SU-DHL-6 (cell line): ENCODE measurements around the gene APOL6.
"Not testable (repeated sequence)": the region's sequence is repeated elsewhere in the genome, so short reads cannot be mapped to it uniquely, and the experiment has no call there.

Source experiments
- H2AFZ ChIP-seq: fragments of 200-600 bp; sonication (generic); 2 replicates; pipeline ENCODE4 v1.6.1; 2014; ENCODE audit warnings: low read depth, mild to moderate bottlenecking, moderate library complexity, mixed read lengths, antibody characterized with exemption, low read length; ENCODE audit not compliant: severe bottlenecking
- H3F3A ChIP-seq: fragments of 200-600 bp; shearing (Covaris generic); 2 replicates; pipeline ENCODE4 v1.6.0; 2016; ENCODE audit warnings: antibody characterized with exemption, mild to moderate bottlenecking; ENCODE audit not compliant: insufficient read depth
- H3K27ac ChIP-seq: fragments of 200-600 bp; sonication (generic); 2 replicates; pipeline ENCODE4 v1.5.1; 2016; ENCODE audit warnings: low read depth, mild to moderate bottlenecking, low read length, moderate library complexity, mixed read lengths
- H3K27me3 ChIP-seq: fragments of 200-600 bp; sonication (generic), shearing (Covaris generic); 2 replicates; pipeline ENCODE4 v1.6.0; 2014; ENCODE audit warnings: mild to moderate bottlenecking, low read length
- H3K36me3 ChIP-seq: fragments of 200-600 bp; sonication (generic); 2 replicates; pipeline ENCODE4 v1.6.1; 2014; ENCODE audit warnings: mild to moderate bottlenecking, low read length, mixed read lengths
- H3K4me2 ChIP-seq: fragments of 300-600, 200-600 bp; shearing (Covaris generic), sonication (generic); 2 replicates; pipeline ENCODE4 v1.6.0; 2014; ENCODE audit warnings: low read length, low read depth, mild to moderate bottlenecking; ENCODE audit not compliant: poor library complexity, severe bottlenecking
- H3K4me3 ChIP-seq: fragments of 200-600 bp; sonication (generic); 2 replicates; pipeline ENCODE4 v1.5.1; 2014; ENCODE audit warnings: antibody characterized with exemption, low read length, mild to moderate bottlenecking, mixed read lengths; ENCODE audit not compliant: insufficient read depth, poor library complexity, severe bottlenecking
- H3K79me2 ChIP-seq: fragments of 200-600 bp; sonication (generic); 2 replicates; pipeline ENCODE4 v1.6.1; 2014; ENCODE audit warnings: mild to moderate bottlenecking, low read length, moderate library complexity; ENCODE audit not compliant: insufficient read depth
- H3K9ac ChIP-seq: fragments of 200-600 bp; sonication (generic); 2 replicates; pipeline ENCODE4 v1.7.0; 2014; ENCODE audit warnings: mild to moderate bottlenecking, low read length
- H3K9me2 ChIP-seq: fragments of 200-600 bp; sonication (generic); replicated peaks from 2 replicates; pipeline ENCODE4 v1.6.1; 2014; ENCODE audit warnings: low read length; ENCODE audit not compliant: insufficient read depth
- H3K9me3 ChIP-seq: fragments of 200-600 bp; sonication (generic); 2 replicates; pipeline ENCODE4 v1.6.1; 2014; ENCODE audit warnings: low read length, mixed read lengths; ENCODE audit not compliant: insufficient read depth
- H4K20me1 ChIP-seq: fragments of 200-600 bp; sonication (generic); 2 replicates; pipeline ENCODE4 v1.6.1; 2014; ENCODE audit warnings: low read depth, mild to moderate bottlenecking, antibody characterized with exemption, low read length, moderate library complexity, mixed read lengths
- CTCF ChIP-seq: fragments of 200-600 bp; sonication (generic); IDR thresholded peaks from one replicate; pipeline ENCODE4 v1.5.1; 2017; ENCODE audit warnings: antibody characterized with exemption, mild to moderate bottlenecking, low read length, moderate library complexity; ENCODE audit not compliant: insufficient read depth, poor library complexity, severe bottlenecking
- EZH2phosphoT487 ChIP-seq: fragments of 200-600 bp; sonication (generic), shearing (Covaris generic); conservative IDR thresholded peaks from 2 replicates; pipeline ENCODE4 v1.6.1; 2018; ENCODE audit warnings: mild to moderate bottlenecking, antibody characterized with exemption, low read length, moderate library complexity, mixed read lengths

APOL6 gene

DNA sequence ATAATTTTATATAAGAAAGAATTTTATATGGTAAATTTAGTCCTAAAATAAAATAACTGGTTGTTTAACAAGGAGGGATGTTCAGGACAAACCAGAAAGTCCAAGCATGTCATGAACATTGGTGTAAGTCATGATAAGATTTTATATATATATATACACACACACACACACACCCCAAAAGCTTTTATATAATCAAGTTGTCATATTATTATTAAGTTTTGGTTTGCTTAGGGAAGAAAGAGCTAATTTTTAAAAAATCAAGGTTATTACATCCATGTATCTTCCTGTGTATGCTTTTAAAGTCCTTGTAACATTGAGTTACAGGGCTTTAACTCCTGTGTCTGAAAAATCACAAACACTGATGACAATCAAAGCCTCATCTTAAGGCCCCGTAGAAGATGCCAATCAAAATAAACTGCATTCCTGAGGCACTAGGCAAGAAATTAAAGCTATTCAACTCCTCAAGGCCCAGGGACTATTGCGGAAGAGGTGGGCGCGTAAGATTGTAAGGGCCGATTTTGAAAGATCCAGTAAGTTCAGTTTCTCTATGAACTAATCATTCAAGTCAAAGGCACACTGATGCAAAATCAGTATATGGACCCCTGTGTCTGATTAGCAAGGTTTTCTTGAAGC is 16.8 kb downstream of the APOL6 start:
- H3K27ac ChIP-seq: no peak overlapping the region
- peaks cover 32% of the 10 kb centered on the region for H3F3A ChIP-seq
- TF ChIP-seq CTCF: no peak
- TF ChIP-seq EZH2phosphoT487: no peak
- H3K9me3 ChIP-seq: peaks cover 25% of the 10 kb centered on the region; the same call in 1 of the 2 replicates
- peaks cover 14% of the 10 kb centered on the region for H3K36me3 ChIP-seq
- no peaks in the 10 kb centered on the region for H4K20me1 ChIP-seq
- H2AFZ ChIP-seq: no peak overlapping the region
- H3K4me2 ChIP-seq: no peak overlapping the region
- H3K27me3 ChIP-seq: no peaks in the 10 kb centered on the region
- no peak overlapping the region for H3K9ac ChIP-seq
- H3K4me3 ChIP-seq: no peak overlapping the region
- H3K9me2 ChIP-seq: no peaks in the 10 kb centered on the region
- no peaks in the 10 kb centered on the region for H3K79me2 ChIP-seq

- H3K79me2 ChIP-seq, H4K20me1 ChIP-seq, H3K27ac ChIP-seq, H3K9ac ChIP-seq, H3K4me2 ChIP-seq, H3K4me3 ChIP-seq, H2AFZ ChIP-seq, H3K9me2 ChIP-seq, H3K27me3 ChIP-seq: not testable (repeated sequence)
- H3K36me3 ChIP-seq: peaks cover 14% of the 10 kb centered on the region
- peaks cover 25% of the 10 kb centered on the region; the same call in 1 of the 2 replicates for H3K9me3 ChIP-seq
- H3F3A ChIP-seq: peaks cover 17% of the 10 kb centered on the region
These were observed 18.5 kb downstream of the APOL6 start for GRCh38 chr22:35666699-35667098.

GRCh38 chr22:35674335-35674734 is 26.1 kb downstream of the APOL6 start:
- peaks cover 18% of the 10 kb centered on the region; the same call in 1 of the 2 replicates for H3K9me3 ChIP-seq
- H3F3A ChIP-seq: peaks cover 3% of the 10 kb centered on the region; the same call in 1 of the 2 replicates
- H3K79me2 ChIP-seq: no peaks in the 10 kb centered on the region
- H3K9me2 ChIP-seq: no peaks in the 10 kb centered on the region
- no peak overlapping the region for H3K9ac ChIP-seq
- no peak overlapping the region for H3K4me3 ChIP-seq
- no peak overlapping the region for H2AFZ ChIP-seq
- no peak for TF ChIP-seq CTCF
- TF ChIP-seq EZH2phosphoT487: no peak
- no peaks in the 10 kb centered on the region for H3K27me3 ChIP-seq
- H3K4me2 ChIP-seq: no peak overlapping the region
- H3K27ac ChIP-seq: no peak overlapping the region
- H4K20me1 ChIP-seq: no peaks in the 10 kb centered on the region
- H3K36me3 ChIP-seq: no peaks in the 10 kb centered on the region

DNA sequence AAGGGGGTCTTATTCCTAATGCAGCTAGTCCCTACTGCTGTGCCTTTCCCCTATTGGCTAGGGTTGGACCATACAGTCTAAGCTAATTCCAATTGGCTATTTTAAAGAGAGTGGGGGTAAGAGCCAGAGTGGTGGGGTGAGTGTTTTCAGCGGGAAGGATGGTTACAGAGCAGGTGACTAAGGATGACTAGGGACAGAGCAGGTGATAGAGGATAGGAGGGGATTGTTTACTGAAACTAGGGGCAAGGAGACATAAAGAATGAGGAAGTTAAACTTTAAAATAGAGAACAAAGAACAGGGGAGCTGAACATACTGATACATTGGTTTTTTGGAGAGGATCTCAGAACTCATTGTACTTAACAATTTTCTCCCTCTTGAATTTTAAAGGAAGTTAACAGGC is 27.8 kb downstream of the APOL6 start:
- H3K27me3 ChIP-seq, H3F3A ChIP-seq, H3K4me2 ChIP-seq, H3K36me3 ChIP-seq, H3K9ac ChIP-seq, H3K4me3 ChIP-seq, H3K79me2 ChIP-seq, H2AFZ ChIP-seq, H4K20me1 ChIP-seq, H3K9me2 ChIP-seq: not testable (repeated sequence)
- H3K9me3 ChIP-seq: peaks cover 18% of the 10 kb centered on the region; the same call in 1 of the 2 replicates
- peak overlapping the region; percentile 46 for H3K27ac ChIP-seq
